Measurements from ENCODE around the gene IL12RB1. TPM values are rescaled to one million over a fixed set of nuclear protein-coding genes. Genes with fewer than 3 reads are reported as not detected.

Gene IL12RB1
- total and polyA plus RNA-seq, 2 of the 13 experiments (the other 11 are each of a cell fraction or from before 2014, with no cell fraction given) = 0.03 to 0.04 TPM

GRCh38 chr19:18060472-18060871, 26.3 kb downstream of the IL12RB1 start (continued):
- TF ChIP-seq ZNF263 (CRISPR knock-in tag; IDR thresholded peaks at IDR 0.05) (no peak), ZNF331 (CRISPR knock-in tag; IDR thresholded peaks at IDR 0.05) (no peak), MTF1 (CRISPR knock-in tag; IDR thresholded peaks at IDR 0.05) (no peak), NCOA1 (CRISPR knock-in tag; IDR thresholded peaks at IDR 0.05) (no peak), ZKSCAN1 (IDR thresholded peaks at IDR 0.05; ENCODE audit: low read length) (no peak), HOXD1 (CRISPR knock-in tag; IDR thresholded peaks at IDR 0.05) (no peak)
- TF ChIP-seq, protein P1, sequence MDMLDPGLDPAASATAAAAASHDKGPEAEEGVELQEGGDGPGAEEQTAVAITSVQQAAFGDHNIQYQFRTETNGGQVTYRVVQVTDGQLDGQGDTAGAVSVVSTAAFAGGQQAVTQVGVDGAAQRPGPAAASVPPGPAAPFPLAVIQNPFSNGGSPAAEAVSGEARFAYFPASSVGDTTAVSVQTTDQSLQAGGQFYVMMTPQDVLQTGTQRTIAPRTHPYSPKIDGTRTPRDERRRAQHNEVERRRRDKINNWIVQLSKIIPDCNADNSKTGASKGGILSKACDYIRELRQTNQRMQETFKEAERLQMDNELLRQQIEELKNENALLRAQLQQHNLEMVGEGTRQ (IDR thresholded peaks at IDR 0.05; ENCODE audit: low read depth, low read length) = no peak
- TF ChIP-seq, protein P1 (CRISPR knock-in tag; IDR thresholded peaks at IDR 0.05; ENCODE audit: borderline replicate concordance) = peak; percentile 56; the same call in 1 of the 2 replicates

GRCh38 chr19:18059902-18060301, 26.8 kb downstream of the IL12RB1 start:
- H3K9ac ChIP-seq (ENCODE audit: insufficient read depth, low read depth, low read length) = no peak overlapping the region
- H3K27ac ChIP-seq (ENCODE audit: extremely low read length, insufficient read depth, low read length) = no peak overlapping the region
- H3K4me1 ChIP-seq (ENCODE audit: insufficient read depth, low read length) = peaks cover 16% of the 10 kb centered on the region
- ATAC-seq (no peak), DNase-seq (ENCODE audit: low spot score) (no peak), FAIRE-seq (no peak)
- H3K4me2 ChIP-seq (ENCODE audit: low read depth, low read length) = no peak overlapping the region
- H3K36me3 ChIP-seq (replicated peaks in 1 of 2; ENCODE audit: control insufficient read depth in 1 of 2, insufficient read depth in 2 of 2, low read length in 2 of 2) = no peaks in the 10 kb centered on the region
- H3K4me3 ChIP-seq (replicated peaks in 1 of 3; ENCODE audit: insufficient read depth in 1 of 3, low read depth in 2 of 3, low read length in 3 of 3) = no peak overlapping the region
- CTCF ChIA-PET (ENCODE audit: low intra/inter-chr PET ratio, low total read pairs) = interaction anchor here (1.4 kb wide), 1 partner anchor 122 kb away, joined by 5 read pairs; no protein-coding TSS in a partner anchor
- H2AFZ ChIP-seq (ENCODE audit: low read length) = no peak overlapping the region
- H4K20me1 ChIP-seq (ENCODE audit: insufficient read depth, low read length) = no peaks in the 10 kb centered on the region
- in situ Hi-C loops (cut with HindIII; ENCODE audit: extremely low pct_ligation_motif_present, low pct_unique_long_range_greater_than_20kb) (loop anchor here (5.0 to 25.0 kb wide), 2 partner anchors 53 to 123 kb away; partner anchors contain the start of genes ARRDC2 and CCDC124), intact Hi-C loops (cut with micrococcal nuclease; ENCODE audit: unreplicated experiment) (no loop called here)
- no peaks in the 10 kb centered on the region for H3K9me3 ChIP-seq (ENCODE audit: low read length)
- H3K79me2 ChIP-seq (ENCODE audit: insufficient read depth, low read length) = no peaks in the 10 kb centered on the region
- POLR2A ChIA-PET = no interaction called here
- BruUV-seq (replicated peaks) = no TSS peak
- 0 out of 2 replicates have a peak, but pooled peaks have one; percentile 40 for TF ChIP-seq PRDM10 (CRISPR knock-in tag; IDR thresholded peaks at IDR 0.05; ENCODE audit: low read depth)
- peak; percentile 61 for TF ChIP-seq ZFP36 (IDR thresholded peaks at IDR 0.05; ENCODE audit: borderline replicate concordance, low read depth, low read length, partially characterized antibody)
- TF ChIP-seq SSRP1 (CRISPR knock-in tag; IDR thresholded peaks at IDR 0.05) = no peak
- 17% methylated on average over 2 of the region's 5 CpGs for WGBS (ENCODE audit: low lambda C conversion rate)
- peaks cover 0 to 2% of the 10 kb centered on the region in 2 experiments; a peak in 2 of 5 replicates for H3K27me3 ChIP-seq (ENCODE audit: control insufficient read depth in 1 of 2, insufficient read depth in 2 of 2, low read length in 2 of 2)
